IMR-90 (cell line): Measurements from ENCODE around the gene BET1. TPM values are rescaled to one million over a fixed set of nuclear protein-coding genes. Genes with fewer than 3 reads are reported as not detected.

ENCODE experiments used
- ATAC-seq: fragments of 200-7000 bp; cut with Tn5 transposase; 2 replicates; pipeline ENCODE4 v1.9.1; 2020; ENCODE audit warnings: low read depth, mild to moderate bottlenecking, moderate library complexity
- BruUV-seq: library from RNA; stranded (reverse); fragments of 400-500 nt; replicated peaks from 2 replicates; lab custom pipeline; 2021; lab: Mats Ljungman, UMichigan
- CTCF ChIA-PET: fragments of 300-600 bp; formaldehyde crosslinking; extraction: SDS; loops from one replicate; lab custom pipeline; 2021; ENCODE audit warnings: antibody characterized with exemption; lab: Yijun Ruan, JAX
- POLR2A ChIA-PET: fragments of 300-600 bp; sonication (Branson Sonifier 250); formaldehyde crosslinking; loops from one replicate; lab custom pipeline; 2022; ENCODE audit warnings: antibody characterized with exemption; ENCODE audit not compliant: unreplicated experiment; lab: Charles Lee
- DNase-seq: peaks from one replicate; pipeline ENCODE4 v3.0.0; 2013
- H2AFZ ChIP-seq: replicated peaks from 2 replicates; pipeline ENCODE3; 2013; ENCODE audit warnings: low read length, mild to moderate bottlenecking; ENCODE audit not compliant: poor library complexity
- H2AK5ac ChIP-seq: 2 replicates; pipeline ENCODE4 v1.6.1; 2013; ENCODE audit warnings: low read depth, low read length, inconsistent platforms
- H2AK9ac ChIP-seq: replicated peaks from 2 replicates; pipeline ENCODE3; 2013; ENCODE audit warnings: mild to moderate bottlenecking, low read depth, low read length, moderate library complexity; ENCODE audit not compliant: poor library complexity
- H2BK120ac ChIP-seq: 2 replicates; pipeline ENCODE4 v1.6.1; 2013; ENCODE audit warnings: low read depth, low read length, inconsistent platforms
- H2BK15ac ChIP-seq: 3 replicates; pipeline ENCODE4 v1.6.1; 2013; ENCODE audit warnings: low read depth, low read length, inconsistent platforms
- H2BK20ac ChIP-seq: 2 replicates; pipeline ENCODE4 v1.6.1; 2013; ENCODE audit warnings: low read depth, mild to moderate bottlenecking, inconsistent platforms, low read length, moderate library complexity
- H2BK5ac ChIP-seq: 2 replicates; pipeline ENCODE4 v1.6.1; 2013; ENCODE audit warnings: mild to moderate bottlenecking, low read depth, low read length, inconsistent platforms; ENCODE audit not compliant: poor library complexity, severe bottlenecking
- H3K14ac ChIP-seq: replicated peaks from 2 replicates; pipeline ENCODE4 v1.6.1; 2013; ENCODE audit warnings: low read depth, low read length, inconsistent platforms
- H3K18ac ChIP-seq: 2 replicates; pipeline ENCODE4 v1.6.1; 2013; ENCODE audit warnings: low read depth, low read length, control low read depth
- H3K23ac ChIP-seq: 2 replicates; pipeline ENCODE4 v1.6.1; 2013; ENCODE audit warnings: low read depth, low read length, inconsistent platforms
- H3K27ac ChIP-seq: 2 replicates; pipeline ENCODE4 v1.5.1; 2013; ENCODE audit warnings: mild to moderate bottlenecking, control low read depth, low read length; ENCODE audit not compliant: insufficient read depth
- H3K27me3 ChIP-seq: 2 replicates; pipeline ENCODE4 v1.6.1; 2013; ENCODE audit warnings: low read length; ENCODE audit not compliant: control insufficient read depth, insufficient read depth
- H3K36me3 ChIP-seq: 2 replicates; pipeline ENCODE4 v1.6.1; 2013; ENCODE audit warnings: low read length, mixed read lengths; ENCODE audit not compliant: control insufficient read depth, insufficient read depth
- H3K4ac ChIP-seq: 2 replicates; pipeline ENCODE4 v1.6.1; 2013; ENCODE audit warnings: low read depth, low read length, inconsistent platforms
- H3K4me1 ChIP-seq: 2 replicates; pipeline ENCODE4 v1.6.1; 2013; ENCODE audit warnings: low read length, mixed read lengths; ENCODE audit not compliant: control insufficient read depth, insufficient read depth
- H3K4me2 ChIP-seq: 2 replicates; pipeline ENCODE4 v1.6.1; 2013; ENCODE audit warnings: low read depth, mild to moderate bottlenecking, control low read depth, low read length, moderate library complexity
- H3K4me3 ChIP-seq: 2 replicates; pipeline ENCODE4 v1.5.1; 2013; ENCODE audit warnings: low read depth, mild to moderate bottlenecking, control low read depth, low read length, moderate library complexity; ENCODE audit not compliant: insufficient read depth
- H3K56ac ChIP-seq: 2 replicates; pipeline ENCODE4 v1.6.1; 2013; ENCODE audit warnings: low read length, inconsistent platforms; ENCODE audit not compliant: insufficient read depth; ENCODE audit errors: extremely low read depth
- H3K79me1 ChIP-seq, 2 experiments: 2 replicates each; pipeline ENCODE4 v1.6.1; 2013; ENCODE audit warnings: low read length in 2 of 2, inconsistent platforms in 1 of 2, low read depth in 1 of 2
- H3K9ac ChIP-seq: 2 replicates; pipeline ENCODE4 v1.6.1; 2013; ENCODE audit warnings: low read depth, low read length, control low read depth
- H3K9me1 ChIP-seq: 2 replicates; pipeline ENCODE4 v1.6.1; 2013; ENCODE audit warnings: low read length, inconsistent platforms; ENCODE audit not compliant: insufficient read depth
- H3K9me3 ChIP-seq: 2 replicates; pipeline ENCODE4 v1.6.1; 2013; ENCODE audit warnings: low read length; ENCODE audit not compliant: control insufficient read depth, insufficient read depth
- H4K20me1 ChIP-seq: 2 replicates; pipeline ENCODE4 v1.6.1; 2013; ENCODE audit warnings: low read length, inconsistent platforms; ENCODE audit not compliant: insufficient read depth
- H4K5ac ChIP-seq: 2 replicates; pipeline ENCODE4 v1.6.1; 2013; ENCODE audit warnings: mild to moderate bottlenecking, low read depth, low read length, control low read depth
- H4K8ac ChIP-seq, 2 experiments: 2 replicates each; pipeline ENCODE4 v1.6.1; 2013; ENCODE audit warnings: low read depth in 2 of 2, low read length in 2 of 2, control low read depth in 1 of 2, inconsistent platforms in 1 of 2
- H4K91ac ChIP-seq: 2 replicates; pipeline ENCODE4 v1.6.1; 2013; ENCODE audit warnings: low read depth, low read length, inconsistent platforms; ENCODE audit not compliant: insufficient read depth
- CEBPB ChIP-seq: IDR thresholded peaks from 2 replicates; pipeline ENCODE4 v1.6.1; 2012; ENCODE audit warnings: low read depth, low read length, improper control_type of control experiment
- CTCF ChIP-seq: conservative IDR thresholded peaks from 2 replicates; pipeline ENCODE4 v1.5.1; 2012; ENCODE audit warnings: mild to moderate bottlenecking, low read depth, low read length, improper control_type of control experiment
- ELK1 ChIP-seq: fragments of 150-350 bp; IDR thresholded peaks from 2 replicates; pipeline ENCODE4 v1.6.1; 2016; ENCODE audit warnings: low read depth, mild to moderate bottlenecking, low read length, moderate library complexity, borderline replicate concordance
- MAFK ChIP-seq: IDR thresholded peaks from 2 replicates; pipeline ENCODE4 v1.6.1; 2012; ENCODE audit warnings: low read depth, low read length, improper control_type of control experiment
- MAZ ChIP-seq: IDR thresholded peaks from 2 replicates; pipeline ENCODE4 v1.6.1; 2012; ENCODE audit warnings: low read depth, mild to moderate bottlenecking, low read length, improper control_type of control experiment, moderate library complexity, borderline replicate concordance
- RAD21 ChIP-seq: IDR thresholded peaks from 2 replicates; pipeline ENCODE4 v1.6.1; 2012; ENCODE audit warnings: low read length, improper control_type of control experiment
- RCOR1 ChIP-seq: IDR thresholded peaks from 2 replicates; pipeline ENCODE4 v1.6.1; 2012; ENCODE audit warnings: mild to moderate bottlenecking, low read length, improper control_type of control experiment; ENCODE audit not compliant: insufficient replicate concordance
- RFX5 ChIP-seq: IDR thresholded peaks from 2 replicates; pipeline ENCODE4 v1.8.0; 2012; ENCODE audit warnings: low read depth, mild to moderate bottlenecking, low read length, moderate library complexity
- USF2 ChIP-seq: fragments of 150-350 bp; IDR thresholded peaks from 2 replicates; pipeline ENCODE4 v1.6.1; 2017; ENCODE audit warnings: mild to moderate bottlenecking, antibody characterized with exemption, low read length, low read depth
- whole genome bisulfite sequencing, 2 experiments: methylation state at CpG; one replicate each; pipeline versions ENCODE4 v1.1.5 to v1.1.7; 2013; ENCODE audit warnings: missing lambda C conversion rate in 2 of 2; ENCODE audit not compliant: insufficient read length in 1 of 2; ENCODE audit errors: extremely low coverage in 2 of 2; 5-methylcytosine and 5-hydroxymethylcytosine counted together
- dilution Hi-C: fragments of 300-500 bp; cut with HindIII; formaldehyde crosslinking; loops from one replicate; pipeline ENCODE4 v1.14.3; 2018; ENCODE audit warnings: low sequenced_read_pairs; ENCODE audit not compliant: unreplicated experiment
- in situ Hi-C: fragments of 300-500 bp; cut with MboI; formaldehyde crosslinking; loops from 3 replicates; pipeline ENCODE4 v1.14.3; 2019; ENCODE audit warnings: low sequenced_read_pairs, inconsistent platforms, mixed read lengths
- intact Hi-C: fragments of 100-400 bp; cut with micrococcal nuclease; formaldehyde crosslinking; loops from 2 replicates; pipeline ENCODE4 v1.10.0; 2022
- polyA plus RNA-seq, 3 experiments: library from polyadenylated mRNA; depleted of rRNA; stranded (reverse); fragments of >200 nt; gene quantifications; 2 replicates each; pipeline ENCODE4 v1.2.3, GENCODE V29; 2012; ENCODE audit warnings: low replicate concordance in 1 of 3
- total RNA-seq: library from RNA; depleted of rRNA; stranded (reverse); fragments of >200 nt; gene quantifications from 2 replicates; pipeline ENCODE4 v1.2.3, GENCODE V29; 2012

The BET1 gene
- total and polyA plus RNA-seq, 2 of the 4 experiments (the other 2 are of a cell fraction), result 9.9 to 33.2 TPM

GRCh38 chr7:94012746-94013145 lies 8.6 kb upstream of the BET1 start:
- DNase-seq (no peak), ATAC-seq (no peak)
- no peaks in the 10 kb centered on the region for H4K20me1 ChIP-seq
- CTCF ChIA-PET, result no interaction called here
- no peak overlapping the region for H3K27ac ChIP-seq
- intact Hi-C loops (no loop called here), dilution Hi-C loops (no loop called here), in situ Hi-C loops (no loop called here)
- H3K27me3 ChIP-seq, result no peaks in the 10 kb centered on the region
- BruUV-seq, result no TSS peak
- H3K14ac ChIP-seq, result no peak overlapping the region
- TF ChIP-seq CTCF, result no peak
- TF ChIP-seq ELK1, result no peak
- TF ChIP-seq RAD21, result no peak
- no peak for TF ChIP-seq CEBPB
- TF ChIP-seq USF2, result no peak
- TF ChIP-seq RCOR1, result no peak
- TF ChIP-seq MAFK, result no peak
- TF ChIP-seq RFX5, result no peak
- no peak for TF ChIP-seq MAZ
- H3K4me3 ChIP-seq, result no peak overlapping the region
- no peaks in the 10 kb centered on the region for H3K79me1 ChIP-seq
- no peaks in the 10 kb centered on the region for H3K9me1 ChIP-seq
- no peak overlapping the region for H3K4me2 ChIP-seq
- H4K91ac ChIP-seq, result no peak overlapping the region
- POLR2A ChIA-PET, result no interaction called here
- no peaks in the 10 kb centered on the region for H3K9me3 ChIP-seq
- no peak overlapping the region for H2AFZ ChIP-seq
- WGBS, 2 experiments, result no CpG with 5 or more reads among the region's 1 CpG
- H2BK5ac ChIP-seq, result no peak overlapping the region
- no peak overlapping the region for H3K9ac ChIP-seq
- H2BK15ac ChIP-seq, result no peak overlapping the region
- no peaks in the 10 kb centered on the region for H3K36me3 ChIP-seq
- no peak overlapping the region for H3K56ac ChIP-seq
- no peak overlapping the region for H4K5ac ChIP-seq
- H2BK120ac ChIP-seq, result no peak overlapping the region
- H2AK9ac ChIP-seq, result no peak overlapping the region
- no peak overlapping the region for H3K4ac ChIP-seq
- no peak overlapping the region for H4K8ac ChIP-seq
- H3K4me1 ChIP-seq, result no peaks in the 10 kb centered on the region
- no peak overlapping the region for H3K23ac ChIP-seq
- H3K18ac ChIP-seq, result no peak overlapping the region
- H2AK5ac ChIP-seq, result no peak overlapping the region
- no peak overlapping the region for H2BK20ac ChIP-seq
